Measurements from ENCODE around the gene MAGEA2.
"Not testable (repeated sequence)": the region's sequence is repeated elsewhere in the genome, so short reads cannot be mapped to it uniquely, and the experiment has no call there.

The MAGEA2 gene

DNA sequence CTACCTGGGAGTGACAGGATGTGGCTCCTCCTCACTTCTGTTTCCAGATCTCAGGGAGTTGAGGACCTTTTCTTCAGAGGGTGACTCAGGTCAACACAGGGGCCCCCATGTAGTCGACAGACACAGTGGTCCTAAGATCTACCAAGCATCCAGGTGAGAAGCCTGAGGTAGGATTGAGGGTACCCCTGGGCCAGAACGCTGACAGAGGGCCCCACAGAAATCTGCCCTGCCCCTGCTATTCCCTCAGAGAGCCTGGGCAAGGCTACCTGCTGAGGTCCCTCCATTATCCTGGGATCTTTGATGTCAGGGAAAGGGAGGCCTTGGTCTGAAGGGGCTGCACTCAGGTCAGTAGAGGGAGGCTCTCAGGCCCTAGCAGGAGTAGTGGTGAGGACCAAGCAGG lies 18.5 kb downstream of the MAGEA2 start:
- no peak for ATAC-seq
- TF ChIP-seq ZFP30 (CRISPR knock-in tag; IDR thresholded peaks at IDR 0.05), result no peak
- no peak for TF ChIP-seq BACH2 (CRISPR knock-in tag; IDR thresholded peaks at IDR 0.05; ENCODE audit: borderline replicate concordance)
- no peak for TF ChIP-seq ZFP3 (CRISPR knock-in tag; IDR thresholded peaks at IDR 0.05)
- TF ChIP-seq, protein P1, sequence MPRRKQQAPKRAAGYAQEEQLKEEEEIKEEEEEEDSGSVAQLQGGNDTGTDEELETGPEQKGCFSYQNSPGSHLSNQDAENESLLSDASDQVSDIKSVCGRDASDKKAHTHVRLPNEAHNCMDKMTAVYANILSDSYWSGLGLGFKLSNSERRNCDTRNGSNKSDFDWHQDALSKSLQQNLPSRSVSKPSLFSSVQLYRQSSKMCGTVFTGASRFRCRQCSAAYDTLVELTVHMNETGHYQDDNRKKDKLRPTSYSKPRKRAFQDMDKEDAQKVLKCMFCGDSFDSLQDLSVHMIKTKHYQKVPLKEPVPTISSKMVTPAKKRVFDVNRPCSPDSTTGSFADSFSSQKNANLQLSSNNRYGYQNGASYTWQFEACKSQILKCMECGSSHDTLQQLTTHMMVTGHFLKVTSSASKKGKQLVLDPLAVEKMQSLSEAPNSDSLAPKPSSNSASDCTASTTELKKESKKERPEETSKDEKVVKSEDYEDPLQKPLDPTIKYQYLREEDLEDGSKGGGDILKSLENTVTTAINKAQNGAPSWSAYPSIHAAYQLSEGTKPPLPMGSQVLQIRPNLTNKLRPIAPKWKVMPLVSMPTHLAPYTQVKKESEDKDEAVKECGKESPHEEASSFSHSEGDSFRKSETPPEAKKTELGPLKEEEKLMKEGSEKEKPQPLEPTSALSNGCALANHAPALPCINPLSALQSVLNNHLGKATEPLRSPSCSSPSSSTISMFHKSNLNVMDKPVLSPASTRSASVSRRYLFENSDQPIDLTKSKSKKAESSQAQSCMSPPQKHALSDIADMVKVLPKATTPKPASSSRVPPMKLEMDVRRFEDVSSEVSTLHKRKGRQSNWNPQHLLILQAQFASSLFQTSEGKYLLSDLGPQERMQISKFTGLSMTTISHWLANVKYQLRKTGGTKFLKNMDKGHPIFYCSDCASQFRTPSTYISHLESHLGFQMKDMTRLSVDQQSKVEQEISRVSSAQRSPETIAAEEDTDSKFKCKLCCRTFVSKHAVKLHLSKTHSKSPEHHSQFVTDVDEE (CRISPR knock-in tag; IDR thresholded peaks at IDR 0.05), result no peak
- no peak for TF ChIP-seq RARB (CRISPR knock-in tag; IDR thresholded peaks at IDR 0.05)
- TF ChIP-seq GLIS3 (CRISPR knock-in tag; IDR thresholded peaks at IDR 0.05), result no peak
- TF ChIP-seq TOX (CRISPR knock-in tag; IDR thresholded peaks at IDR 0.05; ENCODE audit: borderline replicate concordance), result no peak
- no peak for TF ChIP-seq TCF4 (CRISPR knock-in tag; IDR thresholded peaks at IDR 0.05; ENCODE audit: borderline replicate concordance)
- TF ChIP-seq ESRRG (CRISPR knock-in tag; IDR thresholded peaks at IDR 0.05), result no peak
- no peak for TF ChIP-seq CSDC2 (CRISPR knock-in tag; IDR thresholded peaks at IDR 0.05)
- TF ChIP-seq PPARA (CRISPR knock-in tag; IDR thresholded peaks at IDR 0.05; ENCODE audit: borderline replicate concordance), result no peak
- TF ChIP-seq SNAI2 (CRISPR knock-in tag; IDR thresholded peaks at IDR 0.05), result no peak
- no peak for TF ChIP-seq ISL1 (CRISPR knock-in tag; IDR thresholded peaks at IDR 0.05)
- no peak for TF ChIP-seq ZNF8 (CRISPR knock-in tag; IDR thresholded peaks at IDR 0.05)

DNA sequence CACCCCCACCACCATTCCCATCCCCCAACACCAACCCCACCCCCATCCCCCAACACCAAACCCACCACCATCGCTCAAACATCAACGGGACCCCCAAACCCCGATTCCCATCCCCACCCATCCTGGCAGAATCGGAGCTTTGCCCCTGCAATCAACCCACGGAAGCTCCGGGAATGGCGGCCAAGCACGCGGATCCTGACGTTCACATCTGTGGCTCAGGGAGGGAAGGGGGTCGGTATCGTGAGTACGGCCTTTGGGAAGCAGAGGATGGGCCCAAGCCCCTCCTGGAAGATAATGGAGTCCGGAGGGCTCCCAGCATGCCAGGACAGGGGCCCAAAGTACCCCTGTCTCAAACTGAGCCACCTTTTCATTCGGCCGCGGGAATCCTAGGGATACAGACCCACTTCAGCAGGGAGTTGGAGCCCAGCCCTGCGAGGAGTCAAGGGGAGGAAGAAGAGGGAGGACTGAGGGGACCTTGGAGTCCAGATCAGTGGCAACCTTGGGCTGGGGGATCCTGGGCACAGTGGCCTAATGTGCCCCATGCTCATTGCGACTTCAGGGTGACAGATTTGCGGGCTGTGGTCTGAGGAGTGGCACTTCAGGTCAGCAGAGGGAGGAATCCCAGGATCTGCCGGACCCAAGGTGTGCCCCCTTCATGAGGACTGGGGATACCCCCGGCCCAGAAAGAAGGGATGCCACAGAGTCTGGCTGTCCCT lies 19.3 kb downstream of the MAGEA2 start:
- not testable (repeated sequence) for ATAC-seq

DNA sequence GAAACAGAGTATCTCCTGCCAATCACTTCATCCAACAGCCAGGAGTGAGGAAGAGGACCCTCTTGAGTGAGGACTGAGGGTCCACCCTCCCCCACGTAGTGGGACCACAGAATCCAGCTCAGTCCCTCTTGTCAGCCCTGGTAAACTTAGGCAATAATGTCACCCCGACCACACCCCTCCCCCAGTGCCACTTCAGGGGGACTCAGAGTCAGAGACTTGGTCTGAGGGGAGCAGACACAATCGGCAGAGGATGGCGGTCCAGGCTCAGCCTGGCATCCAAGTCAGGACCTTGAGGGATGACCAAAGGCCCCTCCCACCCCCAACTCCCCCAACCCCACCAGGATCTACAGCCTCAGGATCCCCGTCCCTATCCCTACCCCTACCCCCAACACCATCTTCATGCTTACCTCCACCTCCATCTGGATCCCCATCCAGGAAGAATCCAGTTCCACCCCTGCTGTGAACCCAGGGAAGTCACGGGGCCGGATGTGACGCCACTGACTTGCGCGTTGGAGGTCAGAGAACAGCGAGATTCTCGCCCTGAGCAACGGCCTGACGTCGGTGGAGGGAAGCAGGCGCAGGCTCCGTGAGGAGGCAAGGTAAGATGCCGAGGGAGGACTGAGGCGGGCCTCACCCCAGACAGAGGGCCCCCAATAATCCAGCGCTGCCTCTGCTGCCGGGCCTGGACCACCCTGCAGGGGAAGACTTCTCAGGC lies 20.2 kb downstream of the MAGEA2 start, which contains the start of the genes CSAG1 and MAGEA12:
CSAG1 (minus strand) TSS at position 461 of the 715 bp plus-strand sequence. CDS start 1,261 bp downstream, outside the sequence.
MAGEA12 (plus strand) TSS at position 497 of the 715 bp plus-strand sequence. CDS start 2,405 bp downstream, outside the sequence.
- ATAC-seq, result peak; percentile 96
- TF ChIP-seq, protein P2, sequence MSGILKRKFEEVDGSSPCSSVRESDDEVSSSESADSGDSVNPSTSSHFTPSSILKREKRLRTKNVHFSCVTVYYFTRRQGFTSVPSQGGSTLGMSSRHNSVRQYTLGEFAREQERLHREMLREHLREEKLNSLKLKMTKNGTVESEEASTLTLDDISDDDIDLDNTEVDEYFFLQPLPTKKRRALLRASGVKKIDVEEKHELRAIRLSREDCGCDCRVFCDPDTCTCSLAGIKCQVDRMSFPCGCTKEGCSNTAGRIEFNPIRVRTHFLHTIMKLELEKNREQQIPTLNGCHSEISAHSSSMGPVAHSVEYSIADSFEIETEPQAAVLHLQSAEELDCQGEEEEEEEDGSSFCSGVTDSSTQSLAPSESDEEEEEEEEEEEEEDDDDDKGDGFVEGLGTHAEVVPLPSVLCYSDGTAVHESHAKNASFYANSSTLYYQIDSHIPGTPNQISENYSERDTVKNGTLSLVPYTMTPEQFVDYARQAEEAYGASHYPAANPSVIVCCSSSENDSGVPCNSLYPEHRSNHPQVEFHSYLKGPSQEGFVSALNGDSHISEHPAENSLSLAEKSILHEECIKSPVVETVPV (CRISPR knock-in tag; IDR thresholded peaks at IDR 0.05), result no peak
- TF ChIP-seq, protein P1 (CRISPR knock-in tag; IDR thresholded peaks at IDR 0.05), result no peak
- TF ChIP-seq TCF4 (CRISPR knock-in tag; IDR thresholded peaks at IDR 0.05; ENCODE audit: borderline replicate concordance), result no peak
- TF ChIP-seq BACH2 (CRISPR knock-in tag; IDR thresholded peaks at IDR 0.05; ENCODE audit: borderline replicate concordance), result no peak
- no peak for TF ChIP-seq ZC3H10 (CRISPR knock-in tag; IDR thresholded peaks at IDR 0.05)
- TF ChIP-seq TOX (CRISPR knock-in tag; IDR thresholded peaks at IDR 0.05; ENCODE audit: borderline replicate concordance), result no peak
- TF ChIP-seq RARB (CRISPR knock-in tag; IDR thresholded peaks at IDR 0.05), result no peak
- no peak for TF ChIP-seq OSR1 (CRISPR knock-in tag; IDR thresholded peaks at IDR 0.05)
- no peak for TF ChIP-seq ARNTL (CRISPR knock-in tag; IDR thresholded peaks at IDR 0.05; ENCODE audit: borderline replicate concordance, low read depth)
- no peak for TF ChIP-seq ZFP3 (CRISPR knock-in tag; IDR thresholded peaks at IDR 0.05)
- no peak for TF ChIP-seq SNAI2 (CRISPR knock-in tag; IDR thresholded peaks at IDR 0.05)
- TF ChIP-seq CSDC2 (CRISPR knock-in tag; IDR thresholded peaks at IDR 0.05), result no peak
- TF ChIP-seq, protein P3, sequence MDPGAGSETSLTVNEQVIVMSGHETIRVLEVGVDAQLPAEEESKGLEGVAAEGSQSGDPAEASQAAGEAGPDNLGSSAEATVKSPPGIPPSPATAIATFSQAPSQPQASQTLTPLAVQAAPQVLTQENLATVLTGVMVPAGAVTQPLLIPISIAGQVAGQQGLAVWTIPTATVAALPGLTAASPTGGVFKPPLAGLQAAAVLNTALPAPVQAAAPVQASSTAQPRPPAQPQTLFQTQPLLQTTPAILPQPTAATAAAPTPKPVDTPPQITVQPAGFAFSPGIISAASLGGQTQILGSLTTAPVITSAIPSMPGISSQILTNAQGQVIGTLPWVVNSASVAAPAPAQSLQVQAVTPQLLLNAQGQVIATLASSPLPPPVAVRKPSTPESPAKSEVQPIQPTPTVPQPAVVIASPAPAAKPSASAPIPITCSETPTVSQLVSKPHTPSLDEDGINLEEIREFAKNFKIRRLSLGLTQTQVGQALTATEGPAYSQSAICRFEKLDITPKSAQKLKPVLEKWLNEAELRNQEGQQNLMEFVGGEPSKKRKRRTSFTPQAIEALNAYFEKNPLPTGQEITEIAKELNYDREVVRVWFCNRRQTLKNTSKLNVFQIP (CRISPR knock-in tag; IDR thresholded peaks at IDR 0.05; ENCODE audit: borderline replicate concordance, low read depth), result no peak
- TF ChIP-seq ZFP30 (CRISPR knock-in tag; IDR thresholded peaks at IDR 0.05), result no peak
- no peak for TF ChIP-seq ISL1 (CRISPR knock-in tag; IDR thresholded peaks at IDR 0.05)
- TF ChIP-seq ESRRG (CRISPR knock-in tag; IDR thresholded peaks at IDR 0.05), result no peak

All from SK-N-SH treated with all-trans-retinoic acid at 6 μM for 48 hours (cell line).